HK-2 (cell line): ENCODE data around the gene ZNF717.
"Not testable (repeated sequence)": the region's sequence is repeated elsewhere in the genome, so short reads cannot be mapped to it uniquely, and the experiment has no call there.

Experiments used
- DNase-seq: peaks from one replicate; pipeline ENCODE4 v3.0.0-alpha.2; 2018; ENCODE audit not compliant: unreplicated experiment

The ZNF717 gene

GRCh38 chr3:75785081-75785755 lies at the start of gene ZNF717:
Gene ZNF717 (minus strand): TSS chr3:75785549. CDS start chr3:75783362, 2,187 bp downstream.
- peak; percentile 86 for DNase-seq

- DNase-seq, result not testable (repeated sequence)
Measured at GRCh38 chr3:75831076-75831475, 45.7 kb upstream of the ZNF717 start.

GRCh38 chr3:75818019-75818418 lies 32.7 kb upstream of the ZNF717 start:
- DNase-seq, result not testable (repeated sequence)

GRCh38 chr3:75816287-75817180 lies 31.2 kb upstream of the ZNF717 start:
- not testable (repeated sequence) for DNase-seq

GRCh38 chr3:75814797-75815196 lies 29.4 kb upstream of the ZNF717 start:
- no peak for DNase-seq

- no peak for DNase-seq
Measured at GRCh38 chr3:75782506-75782905, 2.8 kb downstream of the ZNF717 start.

GRCh38 chr3:75781079-75781745 lies 4.1 kb downstream of the ZNF717 start:
- no peak for DNase-seq

GRCh38 chr3:75777742-75778141 lies 7.6 kb downstream of the ZNF717 start:
- not testable (repeated sequence) for DNase-seq

GRCh38 chr3:75771631-75772030 lies 13.7 kb downstream of the ZNF717 start:
- DNase-seq, result not testable (repeated sequence)

GRCh38 chr3:75768303-75769017 lies 16.9 kb downstream of the ZNF717 start:
- DNase-seq, result no peak

GRCh38 chr3:75737831-75738493 lies 47.4 kb downstream of the ZNF717 start:
- no peak for DNase-seq

- DNase-seq, result no peak
Measured at GRCh38 chr3:75727985-75728384, 57.4 kb downstream of the ZNF717 start.

- DNase-seq, result no peak
Measured at GRCh38 chr3:75692061-75692460, 93.3 kb downstream of the ZNF717 start.

- no peak for DNase-seq
Measured at GRCh38 chr3:75687323-75687722, 98.0 kb downstream of the ZNF717 start.
